ENCODE results near the gene HSP90B1.

HSP90B1 gene

DNA sequence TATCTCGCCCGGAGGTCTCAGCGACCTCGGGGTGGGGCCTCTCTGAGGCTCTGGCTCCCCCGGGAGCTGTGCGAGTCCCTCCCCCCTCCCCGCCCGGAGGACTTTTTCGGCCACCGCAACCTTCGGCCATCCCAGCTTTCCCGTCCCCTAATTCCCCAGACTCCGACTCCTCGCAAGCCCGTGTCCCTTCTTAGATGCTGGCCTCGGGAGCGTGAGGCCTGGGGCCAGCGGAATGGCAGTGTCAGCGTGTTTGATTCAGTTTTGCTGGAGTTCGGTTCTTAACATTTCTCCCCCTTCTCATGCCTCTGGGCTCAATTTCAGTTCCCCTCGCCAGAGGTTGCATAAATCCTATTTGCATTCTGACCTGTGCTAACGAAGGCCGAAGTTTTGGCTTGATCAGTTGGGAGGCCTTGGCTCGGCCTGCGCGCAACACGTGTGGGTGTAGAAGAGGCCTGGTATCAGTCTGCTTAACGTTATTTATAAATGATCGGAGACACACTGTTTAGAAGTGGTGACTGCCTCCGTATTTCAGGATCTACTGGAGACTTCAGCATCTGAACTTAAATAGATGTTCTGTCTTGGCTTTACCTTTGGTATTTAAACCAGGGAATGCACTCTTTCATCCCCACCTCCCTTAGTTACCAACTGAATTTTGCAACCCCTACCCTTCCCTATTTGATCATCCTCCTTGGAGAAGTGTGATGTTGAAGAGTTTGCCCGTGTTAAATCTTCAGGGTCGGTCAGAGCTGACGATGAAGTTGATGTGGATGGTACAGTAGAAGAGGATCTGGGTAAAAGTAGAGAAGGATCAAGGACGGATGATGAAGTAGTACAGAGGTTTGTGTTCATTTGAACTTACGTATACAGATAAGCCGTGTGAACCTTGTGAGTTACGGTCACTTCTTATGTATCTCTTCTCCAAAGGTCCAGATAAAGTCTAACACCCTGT, 851 bp downstream of the HSP90B1 start:
- Histone ChIP-seq H3K4me1 (ENCODE audit: control insufficient read depth, insufficient read depth, low read length) (peaks cover 10% of the 10 kb centered on the region), H3K9me3 (ENCODE audit: control insufficient read depth, insufficient read depth, low read depth, low read length) (no peaks in the 10 kb centered on the region), H3K4me3 (ENCODE audit: low read depth, low read length) (peak overlapping the region; percentile 88), H3K36me3 (ENCODE audit: control insufficient read depth in 2 of 2, insufficient read depth in 1 of 2, low read length in 2 of 2) (peaks cover 27 to 53% of the 10 kb centered on the region in 2 experiments), H3K27ac (ENCODE audit: extremely low read depth, low read depth, low read length) (peak overlapping the region; percentile 80)
- CTCF ChIA-PET, result interaction anchor here (1.2 kb wide), 1 partner anchor 299 kb away, joined by 4 read pairs; no protein-coding TSS in a partner anchor
- POLR2A ChIA-PET, result interaction anchor here (1.1 to 2.7 kb wide), 6 partner anchors 10 to 75 kb away, joined by 3 to 49 read pairs (median 19); partner anchors contain the start of gene TDG
- no peak for TF ChIP-seq ZNF555 (tag by site-specific recombination; conservative IDR thresholded peaks at IDR 0.05)
- TF ChIP-seq ZNF677 (tag by site-specific recombination; IDR thresholded peaks at IDR 0.05), result no peak
- peak; percentile 83; the same call in 1 of the 2 replicates for TF ChIP-seq SCRT1 (tag by site-specific recombination; IDR thresholded peaks at IDR 0.05; ENCODE audit: borderline replicate concordance)
- 0 out of 2 replicates have a peak, but pooled peaks have one; percentile 33 for TF ChIP-seq ZFHX2 (tag by site-specific recombination; conservative IDR thresholded peaks at IDR 0.05)
- peak; percentile 6; the same call in 1 of the 2 replicates for TF ChIP-seq ZNF335 (tag by site-specific recombination; conservative IDR thresholded peaks at IDR 0.05)
- TF ChIP-seq ZNF423 (tag by site-specific recombination; IDR thresholded peaks at IDR 0.05), result peak; percentile 5; the same call in 1 of the 2 replicates
- peak; percentile 97 for TF ChIP-seq SCRT2 (tag by site-specific recombination; IDR thresholded peaks at IDR 0.05)
- TF ChIP-seq ZNF670 (tag by site-specific recombination; IDR thresholded peaks at IDR 0.05; ENCODE audit: low read depth), result no peak
- TF ChIP-seq, protein P1, sequence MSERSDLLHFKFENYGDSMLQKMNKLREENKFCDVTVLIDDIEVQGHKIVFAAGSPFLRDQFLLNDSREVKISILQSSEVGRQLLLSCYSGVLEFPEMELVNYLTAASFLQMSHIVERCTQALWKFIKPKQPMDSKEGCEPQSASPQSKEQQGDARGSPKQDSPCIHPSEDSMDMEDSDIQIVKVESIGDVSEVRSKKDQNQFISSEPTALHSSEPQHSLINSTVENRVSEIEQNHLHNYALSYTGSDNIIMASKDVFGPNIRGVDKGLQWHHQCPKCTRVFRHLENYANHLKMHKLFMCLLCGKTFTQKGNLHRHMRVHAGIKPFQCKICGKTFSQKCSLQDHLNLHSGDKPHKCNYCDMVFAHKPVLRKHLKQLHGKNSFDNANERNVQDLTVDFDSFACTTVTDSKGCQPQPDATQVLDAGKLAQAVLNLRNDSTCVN (tag by site-specific recombination; optimal IDR thresholded peaks at IDR 0.05), result peak; percentile 0
- TF ChIP-seq EGR2 (tag by site-specific recombination; IDR thresholded peaks at IDR 0.05; ENCODE audit: low read depth), result peak; percentile 14; the same call in 1 of the 2 replicates
- TF ChIP-seq ZNF121 (tag by site-specific recombination; IDR thresholded peaks at IDR 0.05), result no peak
- TF ChIP-seq ZFP37 (tag by site-specific recombination; IDR thresholded peaks at IDR 0.05), result 0 out of 2 replicates have a peak, but pooled peaks have one; percentile 13
- peak; percentile 23 for TF ChIP-seq ZNF76 (tag by site-specific recombination; IDR thresholded peaks at IDR 0.05; ENCODE audit: borderline replicate concordance, low read depth)

DNA sequence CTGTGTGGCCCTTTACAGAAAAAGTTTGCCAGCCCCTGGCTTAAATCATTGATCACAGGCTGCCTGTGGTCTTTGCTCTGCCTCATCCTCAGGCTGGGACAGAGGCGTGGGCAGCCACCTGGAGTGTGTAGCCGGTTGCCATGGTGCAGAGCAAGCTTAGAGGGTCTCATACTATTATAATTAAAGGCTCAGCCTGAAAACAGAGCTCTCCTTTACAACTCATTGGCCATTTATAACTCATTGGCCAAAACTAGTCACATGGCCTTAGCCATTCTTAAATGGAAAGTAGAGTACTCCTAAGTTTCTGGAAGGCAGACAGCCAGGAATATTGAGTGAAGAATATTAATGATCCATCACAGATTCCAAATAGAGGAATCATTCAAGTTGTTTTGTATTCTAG, 3.0 kb downstream of the HSP90B1 start:
- TF ChIP-seq MZF1 (tag by site-specific recombination; IDR thresholded peaks at IDR 0.05; ENCODE audit: borderline replicate concordance) (no peak), ZNF114 (tag by site-specific recombination; IDR thresholded peaks at IDR 0.05) (no peak), KLF7 (tag by site-specific recombination; IDR thresholded peaks at IDR 0.05; ENCODE audit: borderline replicate concordance) (no peak), ZFP41 (tag by site-specific recombination; IDR thresholded peaks at IDR 0.05; ENCODE audit: borderline replicate concordance) (no peak), ZNF184 (tag by site-specific recombination; IDR thresholded peaks at IDR 0.05) (peak; percentile 92), SCRT2 (tag by site-specific recombination; IDR thresholded peaks at IDR 0.05) (no peak), ZNF747 (tag by site-specific recombination; IDR thresholded peaks at IDR 0.05) (no peak)
- TF ChIP-seq, protein P2, sequence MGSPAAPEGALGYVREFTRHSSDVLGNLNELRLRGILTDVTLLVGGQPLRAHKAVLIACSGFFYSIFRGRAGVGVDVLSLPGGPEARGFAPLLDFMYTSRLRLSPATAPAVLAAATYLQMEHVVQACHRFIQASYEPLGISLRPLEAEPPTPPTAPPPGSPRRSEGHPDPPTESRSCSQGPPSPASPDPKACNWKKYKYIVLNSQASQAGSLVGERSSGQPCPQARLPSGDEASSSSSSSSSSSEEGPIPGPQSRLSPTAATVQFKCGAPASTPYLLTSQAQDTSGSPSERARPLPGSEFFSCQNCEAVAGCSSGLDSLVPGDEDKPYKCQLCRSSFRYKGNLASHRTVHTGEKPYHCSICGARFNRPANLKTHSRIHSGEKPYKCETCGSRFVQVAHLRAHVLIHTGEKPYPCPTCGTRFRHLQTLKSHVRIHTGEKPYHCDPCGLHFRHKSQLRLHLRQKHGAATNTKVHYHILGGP (tag by site-specific recombination; IDR thresholded peaks at IDR 0.05), result no peak
- TF ChIP-seq, protein P3, sequence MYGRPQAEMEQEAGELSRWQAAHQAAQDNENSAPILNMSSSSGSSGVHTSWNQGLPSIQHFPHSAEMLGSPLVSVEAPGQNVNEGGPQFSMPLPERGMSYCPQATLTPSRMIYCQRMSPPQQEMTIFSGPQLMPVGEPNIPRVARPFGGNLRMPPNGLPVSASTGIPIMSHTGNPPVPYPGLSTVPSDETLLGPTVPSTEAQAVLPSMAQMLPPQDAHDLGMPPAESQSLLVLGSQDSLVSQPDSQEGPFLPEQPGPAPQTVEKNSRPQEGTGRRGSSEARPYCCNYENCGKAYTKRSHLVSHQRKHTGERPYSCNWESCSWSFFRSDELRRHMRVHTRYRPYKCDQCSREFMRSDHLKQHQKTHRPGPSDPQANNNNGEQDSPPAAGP (tag by site-specific recombination; IDR thresholded peaks at IDR 0.05), result no peak
- Histone ChIP-seq H3K9me3 (ENCODE audit: control insufficient read depth, insufficient read depth, low read depth, low read length) (no peaks in the 10 kb centered on the region), H3K4me3 (ENCODE audit: low read depth, low read length) (no peak overlapping the region), H3K4me1 (ENCODE audit: control insufficient read depth, insufficient read depth, low read length) (peaks cover 10% of the 10 kb centered on the region), H3K36me3 (ENCODE audit: control insufficient read depth in 2 of 2, insufficient read depth in 1 of 2, low read length in 2 of 2) (peaks cover 49 to 75% of the 10 kb centered on the region in 2 experiments), H3K27ac (ENCODE audit: extremely low read depth, low read depth, low read length) (no peak overlapping the region)
- ChIA-PET POLR2A (interaction anchor here (0.6 kb wide), 1 partner anchor 23 kb away, joined by 3 read pairs; a partner anchor contains a TSS), CTCF (no interaction called here)
